ENCODE data around the gene RHOT2.

The RHOT2 gene

GRCh38 chr16:670485-671352 lies 2.8 kb downstream of the RHOT2 start:
- ATAC-seq: no peak
- H3K36me3 Mint-ChIP-seq: peaks cover 38% of the 10 kb centered on the region
- H3K9me3 Mint-ChIP-seq: no peaks in the 10 kb centered on the region
- H3K4me3 Mint-ChIP-seq: no peak overlapping the region
- H3K27ac Mint-ChIP-seq: no peak overlapping the region
- H3K4me1 Mint-ChIP-seq: peaks cover 16% of the 10 kb centered on the region
- H3K27me3 Mint-ChIP-seq: peaks cover 13% of the 10 kb centered on the region

- no peak overlapping the region for H3K27ac Mint-ChIP-seq
- ATAC-seq: no peak
- H3K36me3 Mint-ChIP-seq: peaks cover 38% of the 10 kb centered on the region
Measured at GRCh38 chr16:671353-672131, 3.6 kb downstream of the RHOT2 start.

GRCh38 chr16:672371-672770 lies 4.4 kb downstream of the RHOT2 start:
- H3K27ac Mint-ChIP-seq: no peak overlapping the region
- peaks cover 13% of the 10 kb centered on the region for H3K27me3 Mint-ChIP-seq
- H3K9me3 Mint-ChIP-seq: no peaks in the 10 kb centered on the region
- H3K4me3 Mint-ChIP-seq: no peak overlapping the region
- H3K4me1 Mint-ChIP-seq: peaks cover 16% of the 10 kb centered on the region
- ATAC-seq: no peak
- H3K36me3 Mint-ChIP-seq: peaks cover 38% of the 10 kb centered on the region

More at GRCh38 chr16:671353-672131, 3.6 kb downstream of the RHOT2 start:
- Mint-ChIP-seq H3K27me3 (peaks cover 13% of the 10 kb centered on the region), H3K4me1 (peaks cover 16% of the 10 kb centered on the region), H3K9me3 (no peaks in the 10 kb centered on the region), H3K4me3 (no peak overlapping the region)

GRCh38 chr16:672851-673250 lies 4.9 kb downstream of the RHOT2 start:
- Mint-ChIP-seq H3K4me1 (peaks cover 17% of the 10 kb centered on the region), H3K27ac (no peak overlapping the region), H3K4me3 (no peak overlapping the region), H3K36me3 (peaks cover 38% of the 10 kb centered on the region), H3K9me3 (no peaks in the 10 kb centered on the region), H3K27me3 (peaks cover 13% of the 10 kb centered on the region)
- no peak for ATAC-seq

GRCh38 chr16:673399-673991 lies 5.6 kb downstream of the RHOT2 start:
- peaks cover 38% of the 10 kb centered on the region for H3K36me3 Mint-ChIP-seq
- no peak overlapping the region for H3K27ac Mint-ChIP-seq

GRCh38 chr16:674214-674881 lies 6.4 kb downstream of the RHOT2 start:
- H3K4me1 Mint-ChIP-seq: peaks cover 24% of the 10 kb centered on the region
- H3K27ac Mint-ChIP-seq: no peak overlapping the region
- H3K36me3 Mint-ChIP-seq: peaks cover 38% of the 10 kb centered on the region
- no peak for ATAC-seq
- H3K27me3 Mint-ChIP-seq: peaks cover 13% of the 10 kb centered on the region
- H3K9me3 Mint-ChIP-seq: no peaks in the 10 kb centered on the region
- H3K4me3 Mint-ChIP-seq: peak overlapping the region; percentile 58

More at GRCh38 chr16:673399-673991, 5.6 kb downstream of the RHOT2 start:
- Mint-ChIP-seq H3K9me3 (no peaks in the 10 kb centered on the region), H3K4me3 (no peak overlapping the region), H3K27me3 (peaks cover 13% of the 10 kb centered on the region), H3K4me1 (peaks cover 23% of the 10 kb centered on the region)
- ATAC-seq: no peak

- Mint-ChIP-seq H3K9me3 (no peaks in the 10 kb centered on the region), H3K4me3 (peak within 1 kb of the TSS; percentile 58), H3K27ac (no peak within 1 kb of the TSS), H3K27me3 (peaks cover 13% of the 10 kb centered on the region), H3K4me1 (peaks cover 27% of the 10 kb centered on the region), H3K36me3 (peaks cover 34% of the 10 kb centered on the region)
- no peak for ATAC-seq
Measured at GRCh38 chr16:674968-675883, 7.3 kb downstream of the RHOT2 start, which contains the start of gene RHBDL1. RHBDL1 (plus strand) TSS chr16:675671; CDS start chr16:675791, 120 bp downstream.

- no peak for ATAC-seq
- H3K36me3 Mint-ChIP-seq: peaks cover 26% of the 10 kb centered on the region
- peaks cover 13% of the 10 kb centered on the region for H3K27me3 Mint-ChIP-seq
- H3K4me3 Mint-ChIP-seq: no peak overlapping the region
- no peak overlapping the region for H3K27ac Mint-ChIP-seq
- no peaks in the 10 kb centered on the region for H3K9me3 Mint-ChIP-seq
- H3K4me1 Mint-ChIP-seq: peaks cover 29% of the 10 kb centered on the region
Measured at GRCh38 chr16:675884-676564, 8.1 kb downstream of the RHOT2 start.

GRCh38 chr16:676565-676902 lies 8.6 kb downstream of the RHOT2 start:
- ATAC-seq: no peak
- Mint-ChIP-seq H3K9me3 (no peaks in the 10 kb centered on the region), H3K27me3 (peaks cover 13% of the 10 kb centered on the region), H3K27ac (no peak overlapping the region), H3K36me3 (peaks cover 22% of the 10 kb centered on the region), H3K4me1 (peaks cover 34% of the 10 kb centered on the region), H3K4me3 (no peak overlapping the region)

GRCh38 chr16:676913-677312 lies 9.0 kb downstream of the RHOT2 start:
- peaks cover 13% of the 10 kb centered on the region for H3K27me3 Mint-ChIP-seq
- ATAC-seq: no peak
- H3K4me3 Mint-ChIP-seq: no peak overlapping the region
- peaks cover 22% of the 10 kb centered on the region for H3K36me3 Mint-ChIP-seq
- H3K27ac Mint-ChIP-seq: no peak overlapping the region
- no peaks in the 10 kb centered on the region for H3K9me3 Mint-ChIP-seq
- peaks cover 38% of the 10 kb centered on the region for H3K4me1 Mint-ChIP-seq

GRCh38 chr16:677316-678190 lies 9.6 kb downstream of the RHOT2 start:
- peaks cover 43% of the 10 kb centered on the region for H3K4me1 Mint-ChIP-seq

GRCh38 chr16:678209-678857 lies 10.4 kb downstream of the RHOT2 start:
- Mint-ChIP-seq H3K9me3 (no peaks in the 10 kb centered on the region), H3K36me3 (peaks cover 28% of the 10 kb centered on the region), H3K4me3 (peak overlapping the region; percentile 11), H3K4me1 (peaks cover 51% of the 10 kb centered on the region), H3K27ac (no peak overlapping the region), H3K27me3 (peaks cover 13% of the 10 kb centered on the region)
- ATAC-seq: no peak

More at GRCh38 chr16:677316-678190, 9.6 kb downstream of the RHOT2 start:
- peaks cover 13% of the 10 kb centered on the region for H3K27me3 Mint-ChIP-seq
- H3K36me3 Mint-ChIP-seq: peaks cover 27% of the 10 kb centered on the region
- ATAC-seq: no peak
- no peaks in the 10 kb centered on the region for H3K9me3 Mint-ChIP-seq
- no peak overlapping the region for H3K4me3 Mint-ChIP-seq
- H3K27ac Mint-ChIP-seq: no peak overlapping the region
